GM12878 (cell line): ENCODE data around the gene ZCCHC24. TPM values are rescaled to one million over a fixed set of nuclear protein-coding genes. Genes with fewer than 3 reads are reported as not detected.
A peak's percentile ranks its signal among the peaks of the same experiment; 100 is the strongest.

Source experiments
- ATAC-seq: fragments of 200-7000 bp; cut with Tn5 transposase; 3 replicates; pipeline ENCODE4 v1.9.1; 2020; ENCODE audit warnings: mild to moderate bottlenecking, moderate library complexity
- BruUV-seq: library from RNA; stranded (reverse); fragments of 400-500 nt; replicated peaks from 2 replicates; lab custom pipeline; 2021; lab: Mats Ljungman, UMichigan
- CTCF ChIA-PET: fragments of 300-600 bp; sonication (Branson Sonifier 250); formaldehyde crosslinking; extraction: SDS; loops from one replicate; lab custom pipeline; 2021; ENCODE audit warnings: inconsistent platforms; lab: Yijun Ruan, JAX
- POLR2A ChIA-PET: fragments of 350-600 bp; formaldehyde crosslinking; extraction: SDS; loops from one replicate; lab custom pipeline; 2021; ENCODE audit warnings: inconsistent platforms; lab: Charles Lee
- RAD21 ChIA-PET: fragments of 300-600 bp; sonication (Branson Sonifier 250); formaldehyde crosslinking; loops from one replicate; lab custom pipeline; 2023; ENCODE audit warnings: antibody characterized with exemption; ENCODE audit not compliant: unreplicated experiment; lab: Charles Lee
- SMC1A ChIA-PET: fragments of 300-600 bp; sonication (Branson Sonifier 250); formaldehyde crosslinking; loops from one replicate; lab custom pipeline; 2023; ENCODE audit not compliant: unreplicated experiment, uncharacterized antibody; lab: Charles Lee
- DNase-seq: peaks from one replicate; pipeline ENCODE4 v3.0.0-alpha.2; 2011; ENCODE audit warnings: low read depth, low spot score
- FAIRE-seq: peaks from 3 replicates; lab custom pipeline; 2011; peaks lifted over from hg19 to GRCh38; lab: Jason Lieb, UNC
- H2AFZ ChIP-seq: 2 replicates; pipeline ENCODE4 v1.6.0; 2011; ENCODE audit warnings: low read depth, low read length, control low read depth; ENCODE audit not compliant: control insufficient read depth
- H3K27ac ChIP-seq: 2 replicates; pipeline ENCODE4 v1.5.1; 2011; ENCODE audit warnings: control low read depth; ENCODE audit not compliant: control insufficient read depth, insufficient read depth
- H3K27me3 ChIP-seq, 2 experiments: replicated peaks in 1 of 2; 2 replicates each; pipeline versions ENCODE4 v1.6.0 to v1.6.1; 2011; ENCODE audit warnings: low read length in 1 of 2; ENCODE audit not compliant: control insufficient read depth in 2 of 2, insufficient read depth in 2 of 2
- H3K36me3 ChIP-seq, 2 experiments: 2 replicates each; pipeline ENCODE4 v1.5.1; 2011; ENCODE audit warnings: low read length in 1 of 2; ENCODE audit not compliant: control insufficient read depth in 2 of 2, insufficient read depth in 2 of 2
- H3K4me1 ChIP-seq: 2 replicates; pipeline ENCODE4 v1.6.1; 2011; ENCODE audit warnings: mild to moderate bottlenecking, low read length, moderate library complexity, mixed read lengths; ENCODE audit not compliant: control insufficient read depth, insufficient read depth
- H3K4me2 ChIP-seq: 2 replicates; pipeline ENCODE4 v1.6.0; 2011; ENCODE audit warnings: control low read depth; ENCODE audit not compliant: control insufficient read depth, insufficient read depth
- H3K4me3 ChIP-seq: fragments of 200-600 bp; sonication (generic); 2 replicates; pipeline ENCODE4 v1.5.1; 2016
- H3K79me2 ChIP-seq: 2 replicates; pipeline ENCODE4 v1.6.0; 2011; ENCODE audit warnings: low read length; ENCODE audit not compliant: control insufficient read depth, insufficient read depth
- H3K9ac ChIP-seq: 2 replicates; pipeline ENCODE4 v1.8.0; 2011; ENCODE audit warnings: low read length, control low read depth, mixed read lengths; ENCODE audit not compliant: control insufficient read depth, insufficient read depth
- H3K9me3 ChIP-seq: replicated peaks from 3 replicates; pipeline ENCODE4 v1.5.1; 2011; ENCODE audit warnings: mild to moderate bottlenecking, low read length; ENCODE audit not compliant: control insufficient read depth, insufficient read depth
- H4K20me1 ChIP-seq: 2 replicates; pipeline ENCODE4 v1.6.0; 2011; ENCODE audit not compliant: control insufficient read depth, insufficient read depth
- NFYB ChIP-seq: IDR thresholded peaks from 2 replicates; pipeline ENCODE4 v1.6.1; 2011; ENCODE audit warnings: low read depth, mild to moderate bottlenecking, low read length, improper control_type of control experiment, moderate library complexity; ENCODE audit not compliant: insufficient read depth
- NR2C2 ChIP-seq: IDR thresholded peaks from 2 replicates; pipeline ENCODE4 v1.6.1; 2011; ENCODE audit warnings: borderline replicate concordance, low read depth; ENCODE audit not compliant: control insufficient read depth, insufficient read length
- POU2F2 ChIP-seq: IDR thresholded peaks from 3 replicates; pipeline ENCODE4 v1.6.1; 2011; ENCODE audit warnings: low read depth, mild to moderate bottlenecking, low read length, borderline replicate concordance
- RAD21 ChIP-seq: IDR thresholded peaks from 2 replicates; pipeline ENCODE4 v1.6.1; 2011; ENCODE audit warnings: mild to moderate bottlenecking, low read depth, low read length, moderate library complexity; ENCODE audit not compliant: insufficient read depth
- SMC3 ChIP-seq: IDR thresholded peaks from 2 replicates; pipeline ENCODE4 v1.6.1; 2011; ENCODE audit warnings: low read length, improper control_type of control experiment, borderline replicate concordance
- SP1 ChIP-seq: IDR thresholded peaks from one replicate; pipeline ENCODE4 v1.6.1; 2011; ENCODE audit warnings: low read depth, low read length
- YY1 ChIP-seq: IDR thresholded peaks from 2 replicates; pipeline ENCODE4 v1.6.1; 2011; ENCODE audit warnings: low read depth, mild to moderate bottlenecking, low read length
- ZNF217 ChIP-seq: fragments of 450-650 bp; IDR thresholded peaks from 2 replicates; pipeline ENCODE4 v1.6.1; 2017; ENCODE audit warnings: antibody characterized with exemption, mild to moderate bottlenecking
- ZNF384 ChIP-seq: IDR thresholded peaks from 2 replicates; pipeline ENCODE4 v1.6.1; 2012; ENCODE audit warnings: low read depth, mild to moderate bottlenecking, low read length, improper control_type of control experiment, borderline replicate concordance
- ZZZ3 ChIP-seq: IDR thresholded peaks from 2 replicates; pipeline ENCODE4 v1.6.1; 2011; ENCODE audit warnings: low read depth; ENCODE audit not compliant: control insufficient read depth, insufficient read length
- WGBS: methylation state at CpG from one replicate; pipeline ENCODE4 v1.1.6; 2016; ENCODE audit warnings: low lambda C conversion rate; ENCODE audit not compliant: insufficient replicate concordance, insufficient coverage; ENCODE audit errors: missing lambda C conversion rate; 5-methylcytosine and 5-hydroxymethylcytosine counted together
- in situ Hi-C: fragments of 300-500 bp; cut with MboI; formaldehyde crosslinking; loops from 9 replicates; pipeline ENCODE4 v1.14.3; 2018; ENCODE audit warnings: mixed read lengths
- intact Hi-C: fragments of 100-400 bp; cut with micrococcal nuclease; formaldehyde crosslinking; loops from one replicate; pipeline ENCODE4 v1.14.2; 2022; ENCODE audit not compliant: unreplicated experiment
- polyA plus RNA-seq, 11 experiments: library from polyadenylated mRNA; depleted of rRNA in 4 of 11; unstranded in 6 of 11; stranded (reverse) in 5 of 11; fragments of >200 nt; fragmentation: Nextera tagmentation in 4 of 11; fragmentation: Illumina TruSeq in 1 of 11; extraction: Ambion mirVana in 4 of 11; extraction: Trizol in 1 of 11; gene quantifications; 1 replicate in 1 of 11; 2 replicates in 10 of 11; pipeline versions ENCODE4 v1.2.1 to v1.2.3, GENCODE V29; 2011 to 2016; ENCODE audit warnings: inconsistent platforms in 2 of 11, missing spikeins in 2 of 11, low read depth in 1 of 11
- total RNA-seq, 4 experiments: library from RNA; depleted of rRNA in 3 of 4; stranded (reverse); fragments of >200 nt in 3 of 4; fragmentation: Illumina TruSeq in 1 of 4; extraction: Trizol in 1 of 4; gene quantifications; 2 replicates each; pipeline versions ENCODE4 v1.2.1 to v1.2.3, GENCODE V29; 2013 to 2021
- TF ChIP-seq, protein P1 (sequence below), 3 experiments: IDR thresholded peaks in 2 of 3; conservative IDR thresholded peaks in 1 of 3; 2 replicates each; pipeline ENCODE4 v1.5.1; 2011; ENCODE audit warnings: low read depth in 3 of 3, low read length in 3 of 3, mild to moderate bottlenecking in 3 of 3, control low read depth in 2 of 3, moderate library complexity in 2 of 3, inconsistent platforms in 1 of 3, mixed read lengths in 1 of 3; ENCODE audit not compliant: control insufficient read depth in 2 of 3, insufficient read depth in 1 of 3; ENCODE audit errors: extremely low read depth in 1 of 3

The ZCCHC24 gene
- total and polyA plus RNA-seq, 10 of the 15 experiments (the other 5 are each of a cell fraction or from before 2014, with no cell fraction given), result 0.02 to 0.62 (median 0.04) TPM; not detected in 4

- no peaks in the 10 kb centered on the region for H3K4me1 ChIP-seq
- peak; percentile 95 for ATAC-seq
- H3K36me3 ChIP-seq, result no peaks in the 10 kb centered on the region
- no peak overlapping the region for H3K9ac ChIP-seq
- H3K4me3 ChIP-seq, result no peak overlapping the region
- no peaks in the 10 kb centered on the region for H3K79me2 ChIP-seq
- no peaks in the 10 kb centered on the region for H4K20me1 ChIP-seq
- POLR2A ChIA-PET, result interaction anchor here (0.6 to 0.7 kb wide), 2 partner anchors 9 to 15 kb away, joined by 3 to 5 read pairs; no protein-coding TSS in a partner anchor
- CTCF ChIA-PET, result interaction anchor here (0.6 to 5.1 kb wide), 46 partner anchors 8 to 1036 kb away, joined by 3 to 100 read pairs (median 5); partner anchors contain the start of gene ZCCHC24
- no peak overlapping the region for H3K4me2 ChIP-seq
- H2AFZ ChIP-seq, result no peak overlapping the region
- H3K27ac ChIP-seq, result no peak overlapping the region
- no peaks in the 10 kb centered on the region; the same call in 1 of the 3 replicates for H3K9me3 ChIP-seq
- peak; percentile 72 for FAIRE-seq
- DNase-seq, result no peak
- H3K27me3 ChIP-seq, result no peaks in the 10 kb centered on the region; a peak in 2 of 4 replicates
- RAD21 ChIA-PET, result interaction anchor here (0.6 to 2.8 kb wide), 24 partner anchors 9 to 164 kb away, joined by 3 to 25 read pairs (median 3); no protein-coding TSS in a partner anchor
- SMC1A ChIA-PET, result interaction anchor here (0.6 to 2.8 kb wide), 22 partner anchors 9 to 634 kb away, joined by 3 to 36 read pairs (median 4); no protein-coding TSS in a partner anchor
- intact Hi-C loops (loop anchor here (1.0 kb wide), 3 partner anchors 93 to 117 kb away; no protein-coding TSS in a partner anchor), in situ Hi-C loops (loop anchor here (5.0 kb wide), 1 partner anchor 93 kb away; no protein-coding TSS in a partner anchor)
- TF ChIP-seq POU2F2 (0 out of 3 replicates have a peak, but pooled peaks have one; percentile 55), NFYB (no peak), ZZZ3 (no peak), RAD21 (peak; percentile 97), ZNF384 (peak; percentile 49; the same call in 1 of the 2 replicates), SMC3 (peak; percentile 90), YY1 (peak; percentile 70; the same call in 1 of the 2 replicates), ZNF217 (no peak), SP1 (no peak), NR2C2 (no peak)
- TF ChIP-seq, protein P1, sequence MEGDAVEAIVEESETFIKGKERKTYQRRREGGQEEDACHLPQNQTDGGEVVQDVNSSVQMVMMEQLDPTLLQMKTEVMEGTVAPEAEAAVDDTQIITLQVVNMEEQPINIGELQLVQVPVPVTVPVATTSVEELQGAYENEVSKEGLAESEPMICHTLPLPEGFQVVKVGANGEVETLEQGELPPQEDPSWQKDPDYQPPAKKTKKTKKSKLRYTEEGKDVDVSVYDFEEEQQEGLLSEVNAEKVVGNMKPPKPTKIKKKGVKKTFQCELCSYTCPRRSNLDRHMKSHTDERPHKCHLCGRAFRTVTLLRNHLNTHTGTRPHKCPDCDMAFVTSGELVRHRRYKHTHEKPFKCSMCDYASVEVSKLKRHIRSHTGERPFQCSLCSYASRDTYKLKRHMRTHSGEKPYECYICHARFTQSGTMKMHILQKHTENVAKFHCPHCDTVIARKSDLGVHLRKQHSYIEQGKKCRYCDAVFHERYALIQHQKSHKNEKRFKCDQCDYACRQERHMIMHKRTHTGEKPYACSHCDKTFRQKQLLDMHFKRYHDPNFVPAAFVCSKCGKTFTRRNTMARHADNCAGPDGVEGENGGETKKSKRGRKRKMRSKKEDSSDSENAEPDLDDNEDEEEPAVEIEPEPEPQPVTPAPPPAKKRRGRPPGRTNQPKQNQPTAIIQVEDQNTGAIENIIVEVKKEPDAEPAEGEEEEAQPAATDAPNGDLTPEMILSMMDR (IDR thresholded peaks at IDR 0.05 in 2 of 3, conservative IDR thresholded peaks at IDR 0.05 in 1 of 3; ENCODE audit: control insufficient read depth in 2 of 3, extremely low read depth in 1 of 3, insufficient read depth in 1 of 3, low read depth in 3 of 3, low read length in 3 of 3), result peak; percentile 94 to 98 (median 98)
- no TSS peak for BruUV-seq
- 2% methylated on average over 7 of the region's 7 CpGs for WGBS
Measured at GRCh38 chr10:79374312-79375191, 70.9 kb downstream of the ZCCHC24 start.
